Mucosa of stomach (tissue), 1 donor: ENCODE data around the gene KIF16B.

ENCODE experiments used
- H3K27me3 ChIP-seq: one replicate; pipeline ENCODE4 v1.7.0; 2013; ENCODE audit warnings: mild to moderate bottlenecking, low read length; ENCODE audit not compliant: control insufficient read depth, insufficient read depth
- H3K36me3 ChIP-seq: one replicate; pipeline ENCODE4 v1.7.0; 2013; ENCODE audit warnings: low read length; ENCODE audit not compliant: control insufficient read depth, insufficient read depth
- H3K4me1 ChIP-seq: one replicate; pipeline ENCODE4 v1.7.0; 2013; ENCODE audit warnings: mild to moderate bottlenecking, low read length; ENCODE audit not compliant: control insufficient read depth, insufficient read depth
- H3K4me3 ChIP-seq: one replicate; pipeline ENCODE4 v1.7.0; 2013; ENCODE audit warnings: low read length
- H3K9ac ChIP-seq: one replicate; pipeline ENCODE4 v1.7.0; 2013; ENCODE audit warnings: mild to moderate bottlenecking, low read length, moderate library complexity
- H3K9me3 ChIP-seq: one replicate; pipeline ENCODE4 v1.7.0; 2013; ENCODE audit warnings: mild to moderate bottlenecking, low read length, moderate library complexity; ENCODE audit not compliant: control insufficient read depth
- donor health status: Pancreatic carcinoma.

Gene KIF16B

DNA sequence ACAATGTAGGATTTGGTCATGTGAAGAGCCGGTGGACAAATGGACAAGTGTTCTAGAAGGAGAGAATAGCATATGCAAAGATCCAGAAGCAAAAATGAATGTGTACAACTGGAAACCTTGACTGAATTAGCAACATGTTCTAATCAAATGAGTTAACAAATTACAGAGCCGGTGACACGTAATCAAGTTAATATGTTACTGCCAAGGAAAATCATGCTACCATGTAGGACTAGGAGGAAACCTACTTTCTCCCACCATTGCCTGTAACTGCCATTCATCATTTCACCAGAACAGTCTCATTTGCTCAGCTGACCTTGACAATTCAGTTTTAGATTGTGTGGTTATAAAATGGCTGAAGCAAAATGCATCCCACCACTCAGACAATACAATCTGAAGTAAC lies 179.4 kb downstream of the KIF16B start:
- no peaks in the 10 kb centered on the region for H3K36me3 ChIP-seq
- no peaks in the 10 kb centered on the region for H3K27me3 ChIP-seq
- peaks cover 14% of the 10 kb centered on the region for H3K4me1 ChIP-seq
- no peaks in the 10 kb centered on the region for H3K9me3 ChIP-seq
- H3K4me3 ChIP-seq, result no peak overlapping the region
- no peak overlapping the region for H3K9ac ChIP-seq

DNA sequence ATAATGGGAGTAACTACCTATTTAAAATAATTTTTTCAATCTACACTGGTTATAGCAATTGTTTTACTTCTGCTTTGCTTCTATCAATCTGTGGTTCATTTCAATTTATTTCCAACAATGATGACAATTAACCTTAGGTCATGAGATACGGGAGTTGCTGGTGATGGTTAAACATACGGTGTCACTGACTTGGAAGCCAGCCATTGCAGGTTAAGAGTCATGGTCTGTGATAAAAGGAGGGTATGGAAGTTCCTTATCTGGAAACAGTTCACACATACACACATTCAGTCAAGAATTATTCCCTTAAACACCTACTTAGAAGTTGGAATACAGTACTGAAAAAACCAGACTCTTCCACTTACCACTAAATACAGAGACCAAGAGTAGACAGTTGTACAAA lies 180.0 kb downstream of the KIF16B start:
- H3K9ac ChIP-seq, result no peak overlapping the region
- no peaks in the 10 kb centered on the region for H3K9me3 ChIP-seq
- H3K27me3 ChIP-seq, result no peaks in the 10 kb centered on the region
- no peak overlapping the region for H3K4me3 ChIP-seq
- no peaks in the 10 kb centered on the region for H3K36me3 ChIP-seq
- peaks cover 14% of the 10 kb centered on the region for H3K4me1 ChIP-seq

- no peaks in the 10 kb centered on the region for H3K27me3 ChIP-seq
- no peaks in the 10 kb centered on the region for H3K9me3 ChIP-seq
- peaks cover 14% of the 10 kb centered on the region for H3K4me1 ChIP-seq
- no peaks in the 10 kb centered on the region for H3K36me3 ChIP-seq
- H3K4me3 ChIP-seq, result no peak overlapping the region
- no peak overlapping the region for H3K9ac ChIP-seq
These were observed 180.9 kb downstream of the KIF16B start for GRCh38 chr20:16392346-16392745.

GRCh38 chr20:16390991-16391390 lies 182.3 kb downstream of the KIF16B start:
- H3K9me3 ChIP-seq, result no peaks in the 10 kb centered on the region
- H3K4me3 ChIP-seq, result no peak overlapping the region
- no peak overlapping the region for H3K9ac ChIP-seq
- no peaks in the 10 kb centered on the region for H3K36me3 ChIP-seq
- H3K4me1 ChIP-seq, result peaks cover 14% of the 10 kb centered on the region
- no peaks in the 10 kb centered on the region for H3K27me3 ChIP-seq

- Histone ChIP-seq H3K4me3 (no peak overlapping the region), H3K9ac (no peak overlapping the region), H3K4me1 (peaks cover 6% of the 10 kb centered on the region), H3K36me3 (no peaks in the 10 kb centered on the region), H3K27me3 (no peaks in the 10 kb centered on the region), H3K9me3 (no peaks in the 10 kb centered on the region)
These were observed 184.5 kb downstream of the KIF16B start for GRCh38 chr20:16388731-16389130.

GRCh38 chr20:16387666-16388065 lies 185.6 kb downstream of the KIF16B start:
- Histone ChIP-seq H3K9ac (no peak overlapping the region), H3K9me3 (no peaks in the 10 kb centered on the region), H3K4me3 (no peak overlapping the region), H3K27me3 (no peaks in the 10 kb centered on the region), H3K36me3 (no peaks in the 10 kb centered on the region), H3K4me1 (no peaks in the 10 kb centered on the region)

DNA sequence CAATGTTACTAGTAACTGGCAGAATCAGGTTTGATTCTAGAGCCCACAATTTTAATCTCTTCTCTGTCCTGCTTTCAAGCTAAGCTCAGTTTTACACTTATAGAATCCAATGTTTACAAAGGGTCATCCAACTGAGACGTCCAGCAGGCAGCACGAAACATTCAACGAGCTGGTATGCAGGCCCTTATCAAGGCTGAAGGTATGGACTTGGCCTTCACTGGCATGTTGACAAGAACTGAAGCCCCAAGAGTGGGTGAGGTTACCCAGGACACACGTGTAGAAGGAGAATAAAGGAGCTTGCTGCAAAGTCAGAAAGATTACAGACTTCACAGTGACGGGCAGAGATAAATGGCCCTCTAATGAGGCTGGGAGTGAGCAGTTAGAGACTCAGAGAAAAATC lies 187.4 kb downstream of the KIF16B start:
- Histone ChIP-seq H3K9ac (no peak overlapping the region), H3K4me3 (no peak overlapping the region), H3K36me3 (no peaks in the 10 kb centered on the region), H3K27me3 (no peaks in the 10 kb centered on the region), H3K4me1 (no peaks in the 10 kb centered on the region), H3K9me3 (no peaks in the 10 kb centered on the region)

GRCh38 chr20:16385462-16385861 lies 187.8 kb downstream of the KIF16B start:
- H3K36me3 ChIP-seq, result no peaks in the 10 kb centered on the region
- H3K27me3 ChIP-seq, result no peaks in the 10 kb centered on the region
- H3K9me3 ChIP-seq, result no peaks in the 10 kb centered on the region
- no peaks in the 10 kb centered on the region for H3K4me1 ChIP-seq
- H3K4me3 ChIP-seq, result no peak overlapping the region
- H3K9ac ChIP-seq, result no peak overlapping the region

- Histone ChIP-seq H3K27me3 (no peaks in the 10 kb centered on the region), H3K36me3 (no peaks in the 10 kb centered on the region), H3K4me3 (no peak overlapping the region), H3K9me3 (no peaks in the 10 kb centered on the region), H3K9ac (no peak overlapping the region), H3K4me1 (no peaks in the 10 kb centered on the region)
These were observed 191.8 kb downstream of the KIF16B start for GRCh38 chr20:16381444-16381843.

- Histone ChIP-seq H3K9me3 (no peaks in the 10 kb centered on the region), H3K4me3 (no peak overlapping the region), H3K36me3 (no peaks in the 10 kb centered on the region), H3K9ac (no peak overlapping the region), H3K4me1 (no peaks in the 10 kb centered on the region), H3K27me3 (no peaks in the 10 kb centered on the region)
These were observed 194.4 kb downstream of the KIF16B start for GRCh38 chr20:16378712-16379370.

DNA sequence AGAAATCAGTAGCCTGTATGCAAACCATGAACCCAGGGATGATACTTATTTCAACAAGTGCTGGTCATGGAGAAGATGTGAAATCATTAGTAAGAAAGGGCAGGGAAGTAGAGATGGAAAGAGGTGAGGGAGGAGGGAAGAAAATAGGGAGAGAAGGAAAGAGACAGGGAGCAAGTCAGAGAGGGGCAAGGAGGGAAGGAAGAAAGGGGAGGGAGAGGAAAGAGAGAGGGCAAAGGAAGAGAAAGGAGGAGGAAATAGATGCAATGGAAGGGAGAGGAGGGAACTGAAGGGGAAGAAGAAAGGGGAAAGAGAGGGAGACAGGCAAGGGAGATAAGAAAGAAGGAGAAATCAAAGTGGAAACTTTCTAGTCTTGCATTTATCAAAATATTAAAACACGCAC lies 195.1 kb downstream of the KIF16B start:
- H3K36me3 ChIP-seq, result no peaks in the 10 kb centered on the region
- no peaks in the 10 kb centered on the region for H3K4me1 ChIP-seq
- H3K27me3 ChIP-seq, result no peaks in the 10 kb centered on the region
- no peaks in the 10 kb centered on the region for H3K9me3 ChIP-seq
- H3K4me3 ChIP-seq, result no peak overlapping the region
- no peak overlapping the region for H3K9ac ChIP-seq

DNA sequence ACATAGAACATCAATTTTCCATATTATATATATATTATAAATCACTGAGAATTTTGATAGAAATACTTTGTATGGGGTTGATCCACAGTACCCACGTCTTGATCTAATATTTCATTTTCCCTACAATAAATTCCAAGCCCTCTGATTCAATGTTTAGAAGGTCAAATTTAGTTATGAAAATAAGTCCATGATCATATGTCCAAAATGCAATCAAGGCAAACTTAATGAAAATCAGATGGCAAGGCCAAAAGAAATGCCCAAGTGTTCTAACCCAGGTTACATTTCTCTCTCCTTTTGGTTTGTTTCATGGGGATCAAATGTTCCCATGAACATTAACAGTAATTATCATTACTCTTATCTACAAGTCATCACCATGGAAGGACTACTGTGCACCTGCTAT lies 203.8 kb downstream of the KIF16B start:
- no peaks in the 10 kb centered on the region for H3K36me3 ChIP-seq
- no peaks in the 10 kb centered on the region for H3K4me1 ChIP-seq
- H3K9ac ChIP-seq, result no peak overlapping the region

More for the DNA sequence above, 203.8 kb downstream of the KIF16B start:
- H3K4me3 ChIP-seq, result no peak overlapping the region
- H3K27me3 ChIP-seq, result no peaks in the 10 kb centered on the region
- H3K9me3 ChIP-seq, result no peaks in the 10 kb centered on the region
